A549 (cell line): ENCODE data around the gene CAMTA1. TPM values are rescaled to one million over a fixed set of nuclear protein-coding genes. Genes with fewer than 3 reads are reported as not detected.
A peak's percentile ranks its signal among the peaks of the same experiment; 100 is the strongest.

Experiments
- ATAC-seq, 2 experiments: fragments of 200-7000 bp in 1 of 2; fragments of >200 bp in 1 of 2; cut with Nextera tagmentation in 1 of 2; cut with Tn5 transposase in 1 of 2; 3 replicates each; pipeline versions ENCODE4 v1.8.0 to v1.9.1; 2018 to 2020; ENCODE audit warnings: mild to moderate bottlenecking in 1 of 2, moderate library complexity in 1 of 2
- CTCF ChIA-PET: fragments of 300-600 bp; sonication (Branson Sonifier 250); formaldehyde crosslinking; extraction: SDS; loops from one replicate; lab custom pipeline; 2021; ENCODE audit warnings: antibody characterized with exemption, inconsistent platforms; lab: Yijun Ruan, JAX
- POLR2A ChIA-PET: fragments of 350-600 bp; formaldehyde crosslinking; extraction: SDS; loops from one replicate; lab custom pipeline; 2021; ENCODE audit warnings: antibody characterized with exemption, inconsistent platforms; lab: Yijun Ruan, JAX
- DNase-seq, 2 experiments: peaks; one replicate each; pipeline versions ENCODE4 v3.0.0 to v3.0.0-alpha.2; 2011 to 2016; ENCODE audit warnings: low read depth in 1 of 2, low spot score in 1 of 2
- FAIRE-seq: peaks from 2 replicates; lab custom pipeline; 2011; peaks lifted over from hg19 to GRCh38; lab: Jason Lieb, UNC
- H3K27ac ChIP-seq, 2 experiments: fragments of >200 bp; sonication (Bioruptor Twin); formaldehyde crosslinking; 3 replicates each; pipeline ENCODE4 v1.5.1; 2016 to 2017
- H3K4me1 ChIP-seq: fragments of >200 bp; sonication (Bioruptor Twin); formaldehyde crosslinking; 3 replicates; pipeline ENCODE4 v1.6.1; 2016
- H3K4me2 ChIP-seq: fragments of >200 bp; sonication (Bioruptor Twin); formaldehyde crosslinking; 3 replicates; pipeline ENCODE4 v1.6.1; 2016
- H3K4me3 ChIP-seq: fragments of >200 bp; sonication (Bioruptor Twin); formaldehyde crosslinking; 3 replicates; pipeline ENCODE4 v1.5.1; 2016
- H3K9me3 ChIP-seq: fragments of >200 bp; sonication (Bioruptor Twin); formaldehyde crosslinking; 3 replicates; pipeline ENCODE4 v1.6.1; 2016
- ESRRA ChIP-seq: fragments of 150-350 bp; IDR thresholded peaks from 2 replicates; pipeline ENCODE4 v1.6.1; 2014; ENCODE audit warnings: mild to moderate bottlenecking, low read length, borderline replicate concordance
- FOSL2 ChIP-seq, 2 experiments: fragments of 450-650 bp in 1 of 2; fragments of >200 bp in 1 of 2; sonication (Bioruptor Twin) in 1 of 2; formaldehyde crosslinking; IDR thresholded peaks; 2 replicates each; pipeline versions ENCODE4 v1.5.0 to v1.6.1; 2016 to 2020; ENCODE audit warnings: mild to moderate bottlenecking in 1 of 2, moderate library complexity in 1 of 2
- FOXS1 ChIP-seq: fragments of 250-450 bp; sonication (Bioruptor Pico); IDR thresholded peaks from 2 replicates; pipeline ENCODE4 v1.5.0; 2020; ENCODE audit warnings: mild to moderate bottlenecking, moderate library complexity
- HDAC2 ChIP-seq: fragments of 200-600 bp; sonication (generic); IDR thresholded peaks from 2 replicates; pipeline ENCODE4 v1.6.1; 2016
- HOXB13 ChIP-seq: fragments of 250-450 bp; sonication (Bioruptor Pico); IDR thresholded peaks from 2 replicates; pipeline ENCODE4 v1.5.0; 2020; ENCODE audit warnings: low read depth, mild to moderate bottlenecking, moderate library complexity
- HOXB5 ChIP-seq: fragments of 250-450 bp; sonication (Bioruptor Pico); IDR thresholded peaks from 2 replicates; pipeline ENCODE4 v1.5.0; 2020; ENCODE audit warnings: mild to moderate bottlenecking, moderate library complexity
- JUN ChIP-seq, 2 experiments: fragments of >200 bp; sonication (Bioruptor Twin); formaldehyde crosslinking; IDR thresholded peaks; 2 replicates in 1 of 2; 3 replicates in 1 of 2; pipeline ENCODE4 v1.6.1; 2016 to 2017
- JUNB ChIP-seq: fragments of >200 bp; sonication (Bioruptor Twin); formaldehyde crosslinking; IDR thresholded peaks from 2 replicates; pipeline ENCODE4 v1.6.1; 2016
- KDM5A ChIP-seq: fragments of 200-600 bp; sonication (generic); IDR thresholded peaks from 2 replicates; pipeline ENCODE4 v1.6.1; 2016; ENCODE audit warnings: antibody characterized with exemption, mild to moderate bottlenecking
- MAFK ChIP-seq: fragments of 450-650 bp; IDR thresholded peaks from 2 replicates; pipeline ENCODE4 v1.6.1; 2014; ENCODE audit not compliant: partially characterized antibody
- MYC ChIP-seq: IDR thresholded peaks from 2 replicates; pipeline ENCODE4 v1.6.1; 2012; ENCODE audit warnings: mild to moderate bottlenecking, inconsistent platforms, low read length, improper control_type of control experiment, borderline replicate concordance
- NFE2L2 ChIP-seq: fragments of 150-350 bp; conservative IDR thresholded peaks from 2 replicates; pipeline ENCODE4 v1.6.1; 2014; ENCODE audit warnings: low read length
- NPAS2 ChIP-seq: fragments of 250-450 bp; sonication (Bioruptor Pico); IDR thresholded peaks from 2 replicates; pipeline ENCODE4 v1.8.0; 2022; ENCODE audit warnings: mild to moderate bottlenecking, moderate library complexity, borderline replicate concordance
- PHF8 ChIP-seq: fragments of 200-600 bp; sonication (generic); IDR thresholded peaks from 2 replicates; pipeline ENCODE4 v1.6.1; 2016; ENCODE audit warnings: low read depth, mild to moderate bottlenecking, antibody characterized with exemption, moderate library complexity, borderline replicate concordance
- POLR2A ChIP-seq: IDR thresholded peaks from 2 replicates; pipeline ENCODE4 v1.6.1; 2012; ENCODE audit warnings: mild to moderate bottlenecking, low read length
- POLR2AphosphoS2 ChIP-seq: conservative IDR thresholded peaks from 2 replicates; pipeline ENCODE4 v1.6.1; 2012; ENCODE audit warnings: low read length, improper control_type of control experiment, inconsistent platforms
- RAD21 ChIP-seq, 2 experiments: fragments of >200 bp in 1 of 2; sonication (Bioruptor Twin) in 1 of 2; formaldehyde crosslinking in 1 of 2; IDR thresholded peaks in 1 of 2; conservative IDR thresholded peaks in 1 of 2; 2 replicates in 1 of 2; 3 replicates in 1 of 2; pipeline ENCODE4 v1.6.1; 2012 to 2018; ENCODE audit warnings: inconsistent platforms in 1 of 2
- RCOR1 ChIP-seq: fragments of 150-350 bp; IDR thresholded peaks from 2 replicates; pipeline ENCODE4 v1.6.1; 2014; ENCODE audit warnings: antibody characterized with exemption, low read length, low read depth
- RFX5 ChIP-seq: fragments of 450-650 bp; IDR thresholded peaks from 2 replicates; pipeline ENCODE4 v1.7.1; 2014; ENCODE audit warnings: antibody characterized with exemption, mild to moderate bottlenecking, moderate library complexity
- SMC3 ChIP-seq: fragments of >200 bp; sonication (Bioruptor Twin); formaldehyde crosslinking; IDR thresholded peaks from 3 replicates; pipeline ENCODE4 v1.6.1; 2018; ENCODE audit warnings: inconsistent platforms
- SREBF2 ChIP-seq: fragments of 450-650 bp; IDR thresholded peaks from 2 replicates; pipeline ENCODE4 v1.6.1; 2014; ENCODE audit warnings: mild to moderate bottlenecking, moderate library complexity
- TFCP2L1 ChIP-seq: fragments of 250-450 bp; sonication (Bioruptor Pico); IDR thresholded peaks from 2 replicates; pipeline ENCODE4 v1.5.0; 2021; ENCODE audit warnings: mild to moderate bottlenecking
- TP53 ChIP-seq: fragments of 250-450 bp; sonication (Bioruptor Pico); IDR thresholded peaks from 2 replicates; pipeline ENCODE4 v1.5.0; 2021; ENCODE audit warnings: mild to moderate bottlenecking, moderate library complexity
- ZC3H11A ChIP-seq: fragments of 450-650 bp; IDR thresholded peaks from 2 replicates; pipeline ENCODE4 v1.6.1; 2014; ENCODE audit warnings: antibody characterized with exemption, mild to moderate bottlenecking
- ZFP36 ChIP-seq: fragments of 450-650 bp; IDR thresholded peaks from 2 replicates; pipeline ENCODE4 v1.6.1; 2014; ENCODE audit warnings: borderline replicate concordance; ENCODE audit not compliant: partially characterized antibody
- ZNF302 ChIP-seq: fragments of 250-450 bp; sonication (Bioruptor Pico); IDR thresholded peaks from 2 replicates; pipeline ENCODE4 v1.9.0; 2021; ENCODE audit warnings: inconsistent platforms, mild to moderate bottlenecking, moderate library complexity
- ZSCAN20 ChIP-seq: fragments of 250-450 bp; sonication (Bioruptor Pico); IDR thresholded peaks from 2 replicates; pipeline ENCODE4 v1.8.0; 2022; ENCODE audit warnings: mild to moderate bottlenecking, moderate library complexity
- WGBS: methylation state at CpG from one replicate; pipeline ENCODE4 v1.1.6; 2017; ENCODE audit errors: missing lambda C conversion rate; 5-methylcytosine and 5-hydroxymethylcytosine counted together
- polyA plus RNA-seq, 4 experiments: library from polyadenylated mRNA; depleted of rRNA in 3 of 4; stranded (reverse); fragments of >200 nt; fragmentation: RNase III in 1 of 4; extraction: RNeasy Plus Mini Kit Qiagen cat#74134 plus additional on column Dnase treatment in 1 of 4; gene quantifications; 2 replicates in 3 of 4; 3 replicates in 1 of 4; pipeline ENCODE4 v1.2.3, GENCODE V29; 2011 to 2017
- TF ChIP-seq, protein P1 (sequence below): fragments of 250-450 bp; sonication (Bioruptor Pico); IDR thresholded peaks from 2 replicates; pipeline ENCODE4 v1.5.0; 2020; ENCODE audit warnings: low read depth, mild to moderate bottlenecking, moderate library complexity
- TF ChIP-seq, protein P2 (sequence below): fragments of >200 bp; sonication (Bioruptor Twin); formaldehyde crosslinking; IDR thresholded peaks from 3 replicates; pipeline ENCODE4 v1.6.1; 2016
- TF ChIP-seq, protein P3 (sequence below): fragments of >200 bp; sonication (Bioruptor Twin); formaldehyde crosslinking; IDR thresholded peaks from 2 replicates; pipeline ENCODE4 v1.6.1; 2016
- TF ChIP-seq, protein P4 (sequence below): fragments of 450-650 bp; IDR thresholded peaks from 2 replicates; pipeline ENCODE4 v1.6.1; 2014; ENCODE audit warnings: antibody characterized with exemption
- TF ChIP-seq, protein P5 (sequence below): IDR thresholded peaks from 2 replicates; pipeline ENCODE4 v1.6.1; 2012
- TF ChIP-seq, protein P6 (sequence below): IDR thresholded peaks from 2 replicates; pipeline ENCODE4 v1.6.1; 2012; ENCODE audit warnings: low read depth, borderline replicate concordance
- TF ChIP-seq, protein P7 (sequence below): fragments of >200 bp; sonication (Bioruptor Twin); formaldehyde crosslinking; IDR thresholded peaks from 3 replicates; pipeline ENCODE4 v1.5.1; 2016

The CAMTA1 gene
- polyA plus RNA-seq, 2 of the 4 experiments (the other 2 are of a cell fraction) = 58.8 to 75.0 TPM

DNA sequence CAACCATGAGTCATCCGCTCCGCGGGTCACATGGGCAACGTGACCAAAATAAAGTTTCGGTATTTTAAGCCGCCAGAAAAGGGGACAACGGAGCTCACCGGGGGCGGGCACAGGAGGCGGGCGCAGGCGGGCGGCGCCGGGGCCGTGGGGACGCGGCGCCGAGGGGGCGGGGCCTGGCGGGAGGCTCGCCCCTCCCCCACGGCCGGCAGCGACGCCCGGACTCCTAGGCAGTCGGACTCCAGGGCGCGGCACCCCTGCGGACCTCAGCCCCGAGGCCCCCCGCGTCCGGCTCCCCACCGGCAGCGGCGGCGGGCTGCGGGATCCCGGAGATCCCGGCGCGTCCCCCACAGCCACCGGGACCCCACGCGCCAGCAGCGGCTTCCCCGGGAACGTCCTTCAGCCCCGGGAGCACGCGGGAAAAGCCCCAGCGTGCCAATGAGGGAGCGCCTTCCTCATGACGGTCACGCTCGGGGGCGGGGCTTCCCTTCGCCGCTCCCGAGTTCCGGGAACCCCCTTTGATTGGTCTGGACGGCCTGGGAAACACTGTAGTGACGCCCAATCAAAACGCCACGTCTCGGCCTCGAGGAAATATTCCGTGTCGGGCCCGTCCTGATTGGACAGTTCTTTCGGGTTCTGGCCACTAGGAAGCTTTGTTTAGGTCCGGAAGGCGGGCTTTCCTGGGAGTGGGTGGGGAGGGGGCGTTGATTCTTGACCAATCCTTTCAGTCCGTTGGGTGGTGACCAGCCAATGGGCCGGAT lies 515 bp upstream of the CAMTA1 start:
- Histone ChIP-seq H3K9me3 (no peaks in the 10 kb centered on the region), H3K4me2 (peak overlapping the region; percentile 85), H3K27ac (peak overlapping the region; percentile 94 to 99), H3K4me3 (peak overlapping the region; percentile 98), H3K4me1 (peaks cover 7% of the 10 kb centered on the region; the same call in 2 of the 3 replicates)
- DNase-seq (peak; percentile 97 to 100), ATAC-seq (peak; percentile 90 to 96), FAIRE-seq (no peak)
- POLR2A ChIA-PET = interaction anchor here (0.5 to 2.3 kb wide), 18 partner anchors 11 to 940 kb away, joined by 3 to 12 read pairs (median 4); partner anchors contain the start of gene DNAJC11
- 3% methylated on average over 6 of the region's 79 CpGs for WGBS
- CTCF ChIA-PET = interaction anchor here (1.1 to 2.9 kb wide), 2 partner anchors 63 to 65 kb away, joined by 5 to 13 read pairs; no protein-coding TSS in a partner anchor
- TF ChIP-seq, protein P1, sequence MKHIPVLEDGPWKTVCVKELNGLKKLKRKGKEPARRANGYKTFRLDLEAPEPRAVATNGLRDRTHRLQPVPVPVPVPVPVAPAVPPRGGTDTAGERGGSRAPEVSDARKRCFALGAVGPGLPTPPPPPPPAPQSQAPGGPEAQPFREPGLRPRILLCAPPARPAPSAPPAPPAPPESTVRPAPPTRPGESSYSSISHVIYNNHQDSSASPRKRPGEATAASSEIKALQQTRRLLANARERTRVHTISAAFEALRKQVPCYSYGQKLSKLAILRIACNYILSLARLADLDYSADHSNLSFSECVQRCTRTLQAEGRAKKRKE (CRISPR knock-in tag) = no peak
- TF ChIP-seq RAD21 (conservative IDR thresholded peaks at IDR 0.05 in 1 of 2, IDR thresholded peaks at IDR 0.05 in 1 of 2) (no peak), ESRRA (no peak), HDAC2 (no peak), NFE2L2 (no peak), FOXS1 (no peak), SMC3 (no peak), ZSCAN20 (CRISPR knock-in tag) (no peak), PHF8 (peak; percentile 52; the same call in 1 of the 2 replicates), ZC3H11A (no peak), KDM5A (no peak), RFX5 (peak; percentile 79), ZNF302 (CRISPR knock-in tag) (no peak), MAFK (no peak), NPAS2 (CRISPR knock-in tag) (no peak), POLR2A (peak; percentile 52), HOXB5 (CRISPR knock-in tag) (peak; percentile 54; the same call in 1 of the 2 replicates), HOXB13 (CRISPR knock-in tag) (peak; percentile 35; the same call in 1 of the 2 replicates), RCOR1 (no peak), FOSL2 (IDR thresholded peaks at IDR 0.05) (0 out of 2 replicates have a peak, but pooled peaks have one; percentile 29), FOSL2 (CRISPR knock-in tag; IDR thresholded peaks at IDR 0.05) (no peak; the same call in none of the 2 replicates), JUN (IDR thresholded peaks at IDR 0.05) (peak; percentile 9 to 81; a peak in 3 of 5 replicates), TP53 (CRISPR knock-in tag) (no peak), SREBF2 (no peak), POLR2AphosphoS2 (no peak), JUNB (no peak), MYC (0 out of 2 replicates have a peak, but pooled peaks have one; percentile 15), ZFP36 (no peak), TFCP2L1 (CRISPR knock-in tag) (no peak)
- TF ChIP-seq, protein P2, sequence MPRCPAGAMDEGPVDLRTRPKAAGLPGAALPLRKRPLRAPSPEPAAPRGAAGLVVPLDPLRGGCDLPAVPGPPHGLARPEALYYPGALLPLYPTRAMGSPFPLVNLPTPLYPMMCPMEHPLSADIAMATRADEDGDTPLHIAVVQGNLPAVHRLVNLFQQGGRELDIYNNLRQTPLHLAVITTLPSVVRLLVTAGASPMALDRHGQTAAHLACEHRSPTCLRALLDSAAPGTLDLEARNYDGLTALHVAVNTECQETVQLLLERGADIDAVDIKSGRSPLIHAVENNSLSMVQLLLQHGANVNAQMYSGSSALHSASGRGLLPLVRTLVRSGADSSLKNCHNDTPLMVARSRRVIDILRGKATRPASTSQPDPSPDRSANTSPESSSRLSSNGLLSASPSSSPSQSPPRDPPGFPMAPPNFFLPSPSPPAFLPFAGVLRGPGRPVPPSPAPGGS = peak; percentile 82; the same call in 2 of the 3 replicates
- TF ChIP-seq, protein P3, sequence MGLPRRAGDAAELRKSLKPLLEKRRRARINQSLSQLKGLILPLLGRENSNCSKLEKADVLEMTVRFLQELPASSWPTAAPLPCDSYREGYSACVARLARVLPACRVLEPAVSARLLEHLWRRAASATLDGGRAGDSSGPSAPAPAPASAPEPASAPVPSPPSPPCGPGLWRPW = no peak
- TF ChIP-seq, protein P4, sequence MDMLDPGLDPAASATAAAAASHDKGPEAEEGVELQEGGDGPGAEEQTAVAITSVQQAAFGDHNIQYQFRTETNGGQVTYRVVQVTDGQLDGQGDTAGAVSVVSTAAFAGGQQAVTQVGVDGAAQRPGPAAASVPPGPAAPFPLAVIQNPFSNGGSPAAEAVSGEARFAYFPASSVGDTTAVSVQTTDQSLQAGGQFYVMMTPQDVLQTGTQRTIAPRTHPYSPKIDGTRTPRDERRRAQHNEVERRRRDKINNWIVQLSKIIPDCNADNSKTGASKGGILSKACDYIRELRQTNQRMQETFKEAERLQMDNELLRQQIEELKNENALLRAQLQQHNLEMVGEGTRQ = peak; percentile 81; the same call in 1 of the 2 replicates
- TF ChIP-seq, protein P5, sequence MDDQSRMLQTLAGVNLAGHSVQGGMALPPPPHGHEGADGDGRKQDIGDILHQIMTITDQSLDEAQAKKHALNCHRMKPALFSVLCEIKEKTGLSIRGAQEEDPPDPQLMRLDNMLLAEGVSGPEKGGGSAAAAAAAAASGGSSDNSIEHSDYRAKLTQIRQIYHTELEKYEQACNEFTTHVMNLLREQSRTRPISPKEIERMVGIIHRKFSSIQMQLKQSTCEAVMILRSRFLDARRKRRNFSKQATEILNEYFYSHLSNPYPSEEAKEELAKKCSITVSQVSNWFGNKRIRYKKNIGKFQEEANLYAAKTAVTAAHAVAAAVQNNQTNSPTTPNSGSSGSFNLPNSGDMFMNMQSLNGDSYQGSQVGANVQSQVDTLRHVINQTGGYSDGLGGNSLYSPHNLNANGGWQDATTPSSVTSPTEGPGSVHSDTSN = no peak
- TF ChIP-seq, protein P6, sequence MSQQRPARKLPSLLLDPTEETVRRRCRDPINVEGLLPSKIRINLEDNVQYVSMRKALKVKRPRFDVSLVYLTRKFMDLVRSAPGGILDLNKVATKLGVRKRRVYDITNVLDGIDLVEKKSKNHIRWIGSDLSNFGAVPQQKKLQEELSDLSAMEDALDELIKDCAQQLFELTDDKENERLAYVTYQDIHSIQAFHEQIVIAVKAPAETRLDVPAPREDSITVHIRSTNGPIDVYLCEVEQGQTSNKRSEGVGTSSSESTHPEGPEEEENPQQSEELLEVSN = peak; percentile 88
- TF ChIP-seq, protein P7, sequence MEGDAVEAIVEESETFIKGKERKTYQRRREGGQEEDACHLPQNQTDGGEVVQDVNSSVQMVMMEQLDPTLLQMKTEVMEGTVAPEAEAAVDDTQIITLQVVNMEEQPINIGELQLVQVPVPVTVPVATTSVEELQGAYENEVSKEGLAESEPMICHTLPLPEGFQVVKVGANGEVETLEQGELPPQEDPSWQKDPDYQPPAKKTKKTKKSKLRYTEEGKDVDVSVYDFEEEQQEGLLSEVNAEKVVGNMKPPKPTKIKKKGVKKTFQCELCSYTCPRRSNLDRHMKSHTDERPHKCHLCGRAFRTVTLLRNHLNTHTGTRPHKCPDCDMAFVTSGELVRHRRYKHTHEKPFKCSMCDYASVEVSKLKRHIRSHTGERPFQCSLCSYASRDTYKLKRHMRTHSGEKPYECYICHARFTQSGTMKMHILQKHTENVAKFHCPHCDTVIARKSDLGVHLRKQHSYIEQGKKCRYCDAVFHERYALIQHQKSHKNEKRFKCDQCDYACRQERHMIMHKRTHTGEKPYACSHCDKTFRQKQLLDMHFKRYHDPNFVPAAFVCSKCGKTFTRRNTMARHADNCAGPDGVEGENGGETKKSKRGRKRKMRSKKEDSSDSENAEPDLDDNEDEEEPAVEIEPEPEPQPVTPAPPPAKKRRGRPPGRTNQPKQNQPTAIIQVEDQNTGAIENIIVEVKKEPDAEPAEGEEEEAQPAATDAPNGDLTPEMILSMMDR = no peak
